ENCODE results near the gene OBSL1. TPM values are rescaled to one million over a fixed set of nuclear protein-coding genes. Genes with fewer than 3 reads are reported as not detected.

Gene OBSL1
- total RNA-seq, 1 donor from 2014 or later: 122 TPM

DNA sequence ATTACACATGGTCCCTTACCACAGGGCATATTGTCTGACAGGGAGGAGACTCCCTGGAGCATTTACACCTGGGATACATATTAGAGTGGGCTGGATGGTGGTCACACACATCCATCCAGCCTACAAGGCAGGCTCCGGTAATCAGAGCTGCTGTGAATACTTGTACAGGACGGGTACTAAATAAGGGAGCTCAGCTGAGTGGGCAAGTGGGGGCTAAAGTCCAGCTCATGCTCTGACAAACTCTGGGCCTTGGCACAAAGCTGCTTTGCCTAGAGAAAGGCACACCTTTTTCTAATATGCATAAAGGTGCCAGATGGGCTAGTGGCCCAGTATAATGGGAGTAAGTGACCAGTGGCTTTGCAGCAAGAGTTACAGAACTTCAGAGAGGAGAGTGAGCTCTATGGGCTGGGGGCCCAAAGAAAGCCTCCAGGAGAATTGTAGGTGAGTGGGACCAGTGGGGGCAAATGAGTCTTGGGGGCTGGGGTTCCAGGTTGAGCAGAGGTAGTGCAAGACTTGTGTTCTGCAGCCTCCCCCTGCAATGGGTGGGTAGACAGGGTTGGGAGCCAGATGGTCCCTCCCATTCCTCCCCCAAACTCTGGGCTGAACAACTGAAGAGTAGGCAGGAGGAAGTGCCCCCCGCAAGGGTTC, 25.9 kb downstream of the OBSL1 start:
- H3K9me3 Mint-ChIP-seq: no peaks in the 10 kb centered on the region
- no peak for DNase-seq (ENCODE audit: low read depth, low spot score)
- no peak overlapping the region for H3K27ac Mint-ChIP-seq (ENCODE audit: unreplicated experiment)
- no peak for TF ChIP-seq CTCF (conservative IDR thresholded peaks at IDR 0.05)
- peaks cover 39% of the 10 kb centered on the region for H3K4me1 Mint-ChIP-seq
- H3K36me3 Mint-ChIP-seq (ENCODE audit: low read depth): peaks cover 3% of the 10 kb centered on the region
- peak overlapping the region; percentile 87 for H3K4me3 Mint-ChIP-seq
- H3K27me3 Mint-ChIP-seq (ENCODE audit: low read depth): no peaks in the 10 kb centered on the region

GRCh38 chr2:219544567-219544966, 26.8 kb downstream of the OBSL1 start:
- H3K9me3 Mint-ChIP-seq: no peaks in the 10 kb centered on the region
- peak overlapping the region; percentile 81 for H3K27ac Mint-ChIP-seq (ENCODE audit: unreplicated experiment)
- H3K36me3 Mint-ChIP-seq (ENCODE audit: low read depth): peaks cover 3% of the 10 kb centered on the region
- peak overlapping the region; percentile 87 for H3K4me3 Mint-ChIP-seq
- H3K27me3 Mint-ChIP-seq (ENCODE audit: low read depth): no peaks in the 10 kb centered on the region
- DNase-seq (ENCODE audit: low read depth, low spot score): no peak
- H3K4me1 Mint-ChIP-seq: peaks cover 39% of the 10 kb centered on the region
- TF ChIP-seq CTCF (conservative IDR thresholded peaks at IDR 0.05): no peak

GRCh38 chr2:219543596-219544358, 27.6 kb downstream of the OBSL1 start, which contains the start of the genes CHPF and TMEM198:
Gene CHPF, minus strand, starts transcription at chr2:219543809. Its CDS starts 271 bp downstream, at chr2:219543538.
Gene TMEM198, plus strand, starts transcription at chr2:219544028. Its CDS starts 700 bp downstream, at chr2:219544728.
- Mint-ChIP-seq H3K36me3 (ENCODE audit: low read depth) (peaks cover 3% of the 10 kb centered on the region), H3K4me1 (peaks cover 39% of the 10 kb centered on the region), H3K27me3 (ENCODE audit: low read depth) (no peaks in the 10 kb centered on the region), H3K9me3 (no peaks in the 10 kb centered on the region), H3K4me3 (peak within 1 kb of the TSS; percentile 91), H3K27ac (ENCODE audit: unreplicated experiment) (peak within 1 kb of the TSS; percentile 81)
- peak; percentile 98 for DNase-seq (ENCODE audit: low read depth, low spot score)
- no peak for TF ChIP-seq CTCF (conservative IDR thresholded peaks at IDR 0.05)

GRCh38 chr2:219542931-219543595, 28.3 kb downstream of the OBSL1 start:
- peak; percentile 42 for DNase-seq (ENCODE audit: low read depth, low spot score)
- H3K27ac Mint-ChIP-seq (ENCODE audit: unreplicated experiment): no peak overlapping the region
- no peaks in the 10 kb centered on the region for H3K9me3 Mint-ChIP-seq
- peak; percentile 21 for TF ChIP-seq CTCF (conservative IDR thresholded peaks at IDR 0.05)
- no peaks in the 10 kb centered on the region for H3K27me3 Mint-ChIP-seq (ENCODE audit: low read depth)
- peak overlapping the region; percentile 91 for H3K4me3 Mint-ChIP-seq
- H3K36me3 Mint-ChIP-seq (ENCODE audit: low read depth): peaks cover 3% of the 10 kb centered on the region
- H3K4me1 Mint-ChIP-seq: peaks cover 45% of the 10 kb centered on the region

DNA sequence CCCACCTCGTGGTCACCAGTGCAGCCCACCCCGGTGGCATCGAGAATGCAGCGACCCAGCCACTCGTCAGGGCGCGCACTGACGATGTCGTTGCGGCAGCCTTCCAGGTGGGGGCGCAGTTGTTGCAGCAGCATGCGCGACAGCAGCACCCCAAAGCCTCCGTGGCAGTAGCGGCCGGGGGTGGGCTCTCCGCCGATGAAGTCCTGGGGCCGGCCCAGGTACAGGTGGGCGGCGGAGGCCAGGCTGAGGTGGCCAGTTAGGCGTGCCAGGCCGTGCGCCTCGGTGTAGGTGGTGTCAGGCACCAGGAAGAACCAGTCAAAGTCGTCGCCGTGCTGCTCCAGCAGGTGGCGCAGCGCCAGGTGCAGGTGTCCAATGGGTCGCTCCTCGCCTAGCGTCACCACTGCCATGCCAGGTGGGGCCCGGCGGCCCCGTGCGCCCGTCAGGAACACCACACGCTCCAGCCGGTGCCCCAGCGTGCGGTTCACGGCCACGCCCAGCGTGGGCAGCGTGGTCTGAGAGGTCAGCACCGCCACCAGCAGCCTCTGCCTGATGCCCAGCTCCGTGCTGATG, 29.6 kb downstream of the OBSL1 start:
- Mint-ChIP-seq H3K9me3 (no peaks in the 10 kb centered on the region), H3K27me3 (ENCODE audit: low read depth) (no peaks in the 10 kb centered on the region), H3K27ac (ENCODE audit: unreplicated experiment) (no peak overlapping the region), H3K4me3 (peak overlapping the region; percentile 71), H3K36me3 (ENCODE audit: low read depth) (no peaks in the 10 kb centered on the region), H3K4me1 (peaks cover 49% of the 10 kb centered on the region)
- peak; percentile 100 for TF ChIP-seq CTCF (conservative IDR thresholded peaks at IDR 0.05)
- DNase-seq (ENCODE audit: low read depth, low spot score): peak; percentile 90

Measured in neural crest cell (in vitro differentiated cells).